Breast epithelium (tissue), 4 donors: ENCODE results near the gene CEP20. TPM values are rescaled to one million over a fixed set of nuclear protein-coding genes. Genes with fewer than 3 reads are reported as not detected.

ENCODE experiments used
- DNase-seq, 2 donors: peaks; one replicate each; pipeline ENCODE4 v3.0.0-alpha.2; 2019; ENCODE audit warnings: low spot score in 2 of 2
- H3K27ac ChIP-seq, 2 donors: fragments of 200-600 bp; sonication (generic) in 1 of 2; one replicate each; pipeline ENCODE4 v1.5.1; 2016 to 2019; ENCODE audit warnings: mild to moderate bottlenecking in 1 of 2
- H3K27me3 ChIP-seq, 2 donors: fragments of 200-600 bp; sonication (generic) in 1 of 2; one replicate each; pipeline versions ENCODE4 v1.5.1 to v1.6.0; 2017 to 2019; ENCODE audit warnings: control low read depth in 1 of 2, mild to moderate bottlenecking in 1 of 2
- H3K36me3 ChIP-seq: fragments of 200-600 bp; one replicate; pipeline ENCODE4 v1.5.1; 2019
- H3K4me1 ChIP-seq, 2 donors: fragments of 200-600 bp; sonication (generic); one replicate each; pipeline ENCODE4 v1.5.1; 2016 to 2019; ENCODE audit warnings: control low read depth in 1 of 2
- H3K4me3 ChIP-seq, 3 donors: fragments of 200-600 bp; sonication (generic); 1 replicate in 2 of 3; 2 replicates in 1 of 3; pipeline ENCODE4 v1.5.1; 2016 to 2019; ENCODE audit warnings: mild to moderate bottlenecking in 3 of 3, moderate library complexity in 2 of 3
- H3K9me3 ChIP-seq, 2 donors: fragments of 200-600 bp; sonication (generic) in 1 of 2; one replicate each; pipeline ENCODE4 v1.5.1; 2016 to 2019; ENCODE audit warnings: control low read depth in 1 of 2
- CTCF ChIP-seq, 3 donors: fragments of 450-650 bp; IDR thresholded peaks; one replicate each; pipeline ENCODE4 v1.5.1; 2016 to 2017; ENCODE audit warnings: antibody characterized with exemption in 3 of 3, mild to moderate bottlenecking in 3 of 3, moderate library complexity in 3 of 3
- POLR2A ChIP-seq: fragments of 450-650 bp; IDR thresholded peaks from one replicate; pipeline ENCODE4 v1.6.1; 2016; ENCODE audit warnings: antibody characterized with exemption, mild to moderate bottlenecking, moderate library complexity
- POLR2AphosphoS5 ChIP-seq, 3 donors: sonication (generic); formaldehyde crosslinking; IDR thresholded peaks; one replicate each; pipeline ENCODE4 v1.6.1; 2017; ENCODE audit warnings: antibody characterized with exemption in 3 of 3
- intact Hi-C: fragments of 100-400 bp; cut with DNase I; formaldehyde crosslinking; loops from one replicate; pipeline ENCODE4 v1.15.1; 2023; ENCODE audit warnings: low total_unique reads
- total RNA-seq, 3 donors: library from RNA; depleted of rRNA; stranded (reverse); fragments of >200 nt; gene quantifications; one replicate each; pipeline ENCODE4 v1.1.0, GENCODE V29; 2016

The CEP20 gene
- total RNA-seq, 3 donors from 2014 or later = 31.8 to 43.9 (median 40.8) TPM

GRCh38 chr16:15915555-15916081 lies 27.2 kb upstream of the CEP20 start:
- H3K27ac ChIP-seq = no peak overlapping the region
- TF ChIP-seq CTCF (IDR thresholded peaks at IDR 0.05) (no peak), POLR2A (no peak), POLR2AphosphoS5 (IDR thresholded peaks at IDR 0.05) (no peak)
- no peak for DNase-seq
- H3K36me3 ChIP-seq = no peaks in the 10 kb centered on the region
- no peaks in the 10 kb centered on the region for H3K9me3 ChIP-seq
- no peak overlapping the region for H3K4me3 ChIP-seq
- H3K27me3 ChIP-seq = no peaks in the 10 kb centered on the region
- intact Hi-C loops = no loop called here
- no peaks in the 10 kb centered on the region for H3K4me1 ChIP-seq

- no peak overlapping the region for H3K27ac ChIP-seq
- intact Hi-C loops = no loop called here
- H3K27me3 ChIP-seq = no peaks in the 10 kb centered on the region
- H3K4me1 ChIP-seq = no peaks in the 10 kb centered on the region
- no peak for DNase-seq
- no peak overlapping the region for H3K4me3 ChIP-seq
- H3K36me3 ChIP-seq = no peaks in the 10 kb centered on the region
- H3K9me3 ChIP-seq = no peaks in the 10 kb centered on the region
- TF ChIP-seq CTCF (IDR thresholded peaks at IDR 0.05) = no peak
- TF ChIP-seq POLR2A = no peak
- no peak for TF ChIP-seq POLR2AphosphoS5 (IDR thresholded peaks at IDR 0.05)
These were observed 24.8 kb upstream of the CEP20 start for GRCh38 chr16:15913046-15913698.

- no peak for TF ChIP-seq POLR2A
- no peak for TF ChIP-seq POLR2AphosphoS5 (IDR thresholded peaks at IDR 0.05)
- TF ChIP-seq CTCF (IDR thresholded peaks at IDR 0.05) = no peak
- Histone ChIP-seq H3K4me3 (no peak overlapping the region), H3K27me3 (no peaks in the 10 kb centered on the region), H3K9me3 (no peaks in the 10 kb centered on the region), H3K36me3 (no peaks in the 10 kb centered on the region), H3K27ac (no peak overlapping the region), H3K4me1 (no peaks in the 10 kb centered on the region)
- intact Hi-C loops = no loop called here
- no peak for DNase-seq
These were observed 22.8 kb upstream of the CEP20 start for GRCh38 chr16:15911198-15911597.

GRCh38 chr16:15907863-15908478 lies 19.6 kb upstream of the CEP20 start:
- Histone ChIP-seq H3K4me3 (no peak overlapping the region), H3K27ac (no peak overlapping the region), H3K9me3 (no peaks in the 10 kb centered on the region), H3K4me1 (no peaks in the 10 kb centered on the region), H3K36me3 (no peaks in the 10 kb centered on the region), H3K27me3 (no peaks in the 10 kb centered on the region)
- DNase-seq = no peak
- no peak for TF ChIP-seq CTCF (IDR thresholded peaks at IDR 0.05)
- TF ChIP-seq POLR2AphosphoS5 (IDR thresholded peaks at IDR 0.05) = no peak
- TF ChIP-seq POLR2A = no peak
- intact Hi-C loops = loop anchor here (2.0 kb wide), 1 partner anchor 65 kb away; no protein-coding TSS in a partner anchor

- Histone ChIP-seq H3K9me3 (no peaks in the 10 kb centered on the region), H3K36me3 (no peaks in the 10 kb centered on the region), H3K4me3 (no peak overlapping the region), H3K4me1 (no peaks in the 10 kb centered on the region), H3K27ac (no peak overlapping the region), H3K27me3 (no peaks in the 10 kb centered on the region)
- intact Hi-C loops = loop anchor here (2.0 kb wide), 1 partner anchor 64 kb away; no protein-coding TSS in a partner anchor
- no peak for DNase-seq
- TF ChIP-seq CTCF (IDR thresholded peaks at IDR 0.05) (no peak), POLR2AphosphoS5 (IDR thresholded peaks at IDR 0.05) (no peak), POLR2A (no peak)
These were observed 18.0 kb upstream of the CEP20 start for GRCh38 chr16:15906439-15906838.
